ENCODE results near the gene LENG8. TPM values are rescaled to one million over a fixed set of nuclear protein-coding genes. Genes with fewer than 3 reads are reported as not detected.

Gene LENG8
- total and polyA plus RNA-seq, 2 of the 8 experiments (the other 6 are each of a cell fraction or from before 2014, with no cell fraction given), result 62.2 to 108 TPM

DNA sequence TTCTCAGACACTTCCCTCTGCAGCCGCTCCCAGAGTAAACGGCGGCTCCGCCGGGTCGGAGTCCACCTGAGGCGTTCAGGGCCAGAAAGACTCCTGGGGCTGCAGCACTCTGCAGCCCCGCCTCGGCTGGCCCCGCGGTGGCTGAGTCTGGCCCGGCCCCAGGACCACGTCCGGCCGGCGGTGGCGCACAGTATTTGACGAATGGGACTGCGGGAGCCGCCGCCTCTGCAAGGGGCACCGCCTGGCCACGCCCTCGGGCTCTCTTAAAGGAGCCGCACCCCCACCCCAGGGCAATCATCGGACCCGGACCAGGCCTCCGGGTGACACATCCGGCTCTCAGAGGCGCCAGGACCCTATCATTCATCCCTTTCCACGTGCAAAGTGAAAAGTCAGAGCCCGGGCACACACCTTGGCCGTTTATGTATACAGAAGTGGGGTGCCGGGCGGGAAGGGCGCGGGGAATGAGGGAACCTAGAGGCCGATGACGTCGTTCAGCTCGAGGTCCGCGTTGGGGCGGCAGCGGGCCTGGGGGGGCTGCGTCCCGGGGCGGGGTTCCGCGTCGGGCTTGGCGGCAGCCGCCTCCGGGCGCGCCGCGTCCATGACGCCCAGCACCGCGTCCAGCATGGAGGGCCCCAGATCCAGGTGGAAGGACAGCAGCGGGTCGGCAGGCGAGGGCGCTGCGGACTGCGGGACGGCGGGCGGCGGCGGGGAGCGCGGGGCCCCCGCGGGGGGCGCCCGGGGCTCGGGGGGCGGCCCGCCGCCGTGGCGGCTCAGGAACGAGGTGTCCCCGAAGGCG lies 15.8 kb downstream of the LENG8 start (continued):
- TF ChIP-seq CTBP2 (IDR thresholded peaks at IDR 0.05; ENCODE audit: borderline replicate concordance, insufficient read depth, insufficient read length, low read length), result peak; percentile 52
- TF ChIP-seq, protein P1, sequence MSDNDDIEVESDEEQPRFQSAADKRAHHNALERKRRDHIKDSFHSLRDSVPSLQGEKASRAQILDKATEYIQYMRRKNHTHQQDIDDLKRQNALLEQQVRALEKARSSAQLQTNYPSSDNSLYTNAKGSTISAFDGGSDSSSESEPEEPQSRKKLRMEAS (IDR thresholded peaks at IDR 0.05), result peak; percentile 90
- TF ChIP-seq CREB1 (IDR thresholded peaks at IDR 0.05), result peak; percentile 95
- no peak for TF ChIP-seq GTF2F1 (IDR thresholded peaks at IDR 0.05; ENCODE audit: borderline replicate concordance, low read depth, low read length)
- TF ChIP-seq FOSL1 (IDR thresholded peaks at IDR 0.05; ENCODE audit: insufficient read depth, low read depth, low read length), result no peak
- TF ChIP-seq POU5F1 (IDR thresholded peaks at IDR 0.05; ENCODE audit: low read depth, low read length), result no peak
- TF ChIP-seq, protein P2, sequence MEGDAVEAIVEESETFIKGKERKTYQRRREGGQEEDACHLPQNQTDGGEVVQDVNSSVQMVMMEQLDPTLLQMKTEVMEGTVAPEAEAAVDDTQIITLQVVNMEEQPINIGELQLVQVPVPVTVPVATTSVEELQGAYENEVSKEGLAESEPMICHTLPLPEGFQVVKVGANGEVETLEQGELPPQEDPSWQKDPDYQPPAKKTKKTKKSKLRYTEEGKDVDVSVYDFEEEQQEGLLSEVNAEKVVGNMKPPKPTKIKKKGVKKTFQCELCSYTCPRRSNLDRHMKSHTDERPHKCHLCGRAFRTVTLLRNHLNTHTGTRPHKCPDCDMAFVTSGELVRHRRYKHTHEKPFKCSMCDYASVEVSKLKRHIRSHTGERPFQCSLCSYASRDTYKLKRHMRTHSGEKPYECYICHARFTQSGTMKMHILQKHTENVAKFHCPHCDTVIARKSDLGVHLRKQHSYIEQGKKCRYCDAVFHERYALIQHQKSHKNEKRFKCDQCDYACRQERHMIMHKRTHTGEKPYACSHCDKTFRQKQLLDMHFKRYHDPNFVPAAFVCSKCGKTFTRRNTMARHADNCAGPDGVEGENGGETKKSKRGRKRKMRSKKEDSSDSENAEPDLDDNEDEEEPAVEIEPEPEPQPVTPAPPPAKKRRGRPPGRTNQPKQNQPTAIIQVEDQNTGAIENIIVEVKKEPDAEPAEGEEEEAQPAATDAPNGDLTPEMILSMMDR (IDR thresholded peaks at IDR 0.05; ENCODE audit: control extremely low read depth in 1 of 3, insufficient read depth in 1 of 3, low read depth in 1 of 3, low read length in 3 of 3), result no peak
- TF ChIP-seq SRF (IDR thresholded peaks at IDR 0.05; ENCODE audit: low read depth, low read length), result 0 out of 2 replicates have a peak, but pooled peaks have one; percentile 47
- no peak for TF ChIP-seq NRF1 (IDR thresholded peaks at IDR 0.05; ENCODE audit: low read depth, low read length)
- TF ChIP-seq ZNF274 (IDR thresholded peaks at IDR 0.05; ENCODE audit: borderline replicate concordance, extremely low read depth, low read length), result no peak
- peak; percentile 85 for TF ChIP-seq TAF7 (optimal IDR thresholded peaks at IDR 0.05; ENCODE audit: borderline replicate concordance, low read depth, low read length)
- TF ChIP-seq SP4 (IDR thresholded peaks at IDR 0.05; ENCODE audit: low read length), result no peak
- TF ChIP-seq SP1 (IDR thresholded peaks at IDR 0.05; ENCODE audit: low read depth, low read length), result peak; percentile 60; the same call in 1 of the 2 replicates
- no peak for TF ChIP-seq BCL11A (IDR thresholded peaks at IDR 0.05; ENCODE audit: low read depth in 2 of 2, low read length in 2 of 2)
- TF ChIP-seq SIRT6 (IDR thresholded peaks at IDR 0.05; ENCODE audit: low read length), result no peak

Data from H1 (cell line).